Endodermal cell (in vitro differentiated cells): ENCODE data around the gene RFTN1. TPM values are rescaled to one million over a fixed set of nuclear protein-coding genes. Genes with fewer than 3 reads are reported as not detected.
A peak's percentile ranks its signal among the peaks of the same experiment; 100 is the strongest.

Source experiments
- DNase-seq: peaks from one replicate; pipeline ENCODE4 v3.0.0-alpha.2; 2017
- H3K27ac ChIP-seq: 2 replicates; pipeline ENCODE4 v1.5.1; 2013; ENCODE audit warnings: mild to moderate bottlenecking, low read depth, low read length, moderate library complexity
- H3K27me3 ChIP-seq: 2 replicates; pipeline ENCODE4 v1.6.1; 2013; ENCODE audit warnings: mild to moderate bottlenecking, low read length, moderate library complexity; ENCODE audit not compliant: insufficient read depth, control insufficient read depth, poor library complexity, severe bottlenecking
- H3K36me3 ChIP-seq: 2 replicates; pipeline ENCODE4 v1.7.0; 2013; ENCODE audit warnings: mild to moderate bottlenecking, low read length, moderate library complexity; ENCODE audit not compliant: control insufficient read depth, insufficient read depth
- H3K4me1 ChIP-seq: one replicate; pipeline ENCODE4 v1.7.0; 2013; ENCODE audit warnings: low read length; ENCODE audit not compliant: control insufficient read depth, insufficient read depth
- H3K4me3 ChIP-seq: 2 replicates; pipeline ENCODE4 v1.5.1; 2013; ENCODE audit warnings: mild to moderate bottlenecking, low read length, moderate library complexity
- H3K9ac ChIP-seq: 2 replicates; pipeline ENCODE4 v1.6.1; 2013; ENCODE audit warnings: mild to moderate bottlenecking, low read length, moderate library complexity; ENCODE audit not compliant: poor library complexity, severe bottlenecking; ENCODE audit errors: extremely low read depth
- H3K9me3 ChIP-seq: 2 replicates; pipeline ENCODE4 v1.6.1; 2013; ENCODE audit warnings: mild to moderate bottlenecking, low read length, moderate library complexity; ENCODE audit not compliant: control insufficient read depth
- H3K27ac Mint-ChIP-seq: 2 replicates; pipeline ENCODE4 v1.8.0; 2020; ENCODE audit warnings: mixed read lengths
- H3K27me3 Mint-ChIP-seq: 2 replicates; pipeline ENCODE4 v1.8.0; 2021; ENCODE audit warnings: mild to moderate bottlenecking, mixed read lengths; ENCODE audit not compliant: insufficient read depth
- H3K36me3 Mint-ChIP-seq: 2 replicates; pipeline ENCODE4 v1.8.0; 2020; ENCODE audit warnings: low read depth, mixed read lengths
- H3K4me1 Mint-ChIP-seq: 2 replicates; pipeline ENCODE4 v1.8.0; 2020; ENCODE audit warnings: mixed read lengths
- H3K4me3 Mint-ChIP-seq: 2 replicates; pipeline ENCODE4 v1.8.0; 2020; ENCODE audit warnings: mild to moderate bottlenecking, moderate library complexity, mixed read lengths
- H3K9me3 Mint-ChIP-seq: 2 replicates; pipeline ENCODE4 v1.8.0; 2020; ENCODE audit warnings: mild to moderate bottlenecking, mixed read lengths
- CTCF ChIP-seq: fragments of 200-600 bp; sonication (generic); conservative IDR thresholded peaks from 2 replicates; pipeline ENCODE4 v1.5.0; 2021; ENCODE audit warnings: antibody characterized with exemption, mild to moderate bottlenecking
- whole genome bisulfite sequencing, 2 experiments: methylation state at CpG; one replicate each; pipeline versions ENCODE4 v1.1.5 to v1.1.7; 2013; ENCODE audit warnings: missing lambda C conversion rate in 2 of 2, mixed read lengths in 1 of 2; ENCODE audit not compliant: insufficient coverage in 1 of 2, insufficient read length in 1 of 2; 5-methylcytosine and 5-hydroxymethylcytosine counted together
- total RNA-seq, 2 donors: library from RNA; stranded (reverse); fragmentation: NEBNext Ultra II Directional in 1 of 2; extraction: Animal tissue kit (Norgen Biotek cat#: 25700) in 1 of 2; gene quantifications; 2 replicates in 1 of 2; 3 replicates in 1 of 2; pipeline ENCODE4 v1.2.1, GENCODE V29; 2021

The RFTN1 gene
- total RNA-seq, 2 donors from 2014 or later: 0.80 to 1.1 TPM

- Histone ChIP-seq H3K9me3 (no peaks in the 10 kb centered on the region), H3K36me3 (no peaks in the 10 kb centered on the region), H3K4me1 (no peaks in the 10 kb centered on the region), H3K27ac (no peak overlapping the region), H3K27me3 (no peaks in the 10 kb centered on the region), H3K9ac (no peak overlapping the region), H3K4me3 (peak overlapping the region; percentile 50)
- 90 to 100% methylated on average over 1 of the region's 1 CpG for WGBS, 2 experiments
- DNase-seq: no peak
- H3K4me1 Mint-ChIP-seq: peaks cover 9% of the 10 kb centered on the region
- H3K4me3 Mint-ChIP-seq: no peak overlapping the region
- H3K36me3 Mint-ChIP-seq: no peaks in the 10 kb centered on the region
- peaks cover 3% of the 10 kb centered on the region for H3K27me3 Mint-ChIP-seq
- H3K9me3 Mint-ChIP-seq: no peaks in the 10 kb centered on the region
- no peak for TF ChIP-seq CTCF
- H3K27ac Mint-ChIP-seq: no peak overlapping the region
These were observed 50.4 kb downstream of the RFTN1 start for GRCh38 chr3:16463119-16463518.

GRCh38 chr3:16462679-16463078, 50.8 kb downstream of the RFTN1 start:
- H3K9me3 ChIP-seq: no peaks in the 10 kb centered on the region
- Mint-ChIP-seq H3K9me3 (no peaks in the 10 kb centered on the region), H3K27ac (no peak overlapping the region), H3K4me3 (no peak overlapping the region), H3K27me3 (peaks cover 3% of the 10 kb centered on the region), H3K4me1 (peaks cover 5% of the 10 kb centered on the region), H3K36me3 (no peaks in the 10 kb centered on the region)
- DNase-seq: no peak
- H3K27ac ChIP-seq: no peak overlapping the region
- no peak for TF ChIP-seq CTCF
- H3K27me3 ChIP-seq: no peaks in the 10 kb centered on the region
- H3K4me1 ChIP-seq: no peaks in the 10 kb centered on the region
- WGBS, 2 experiments: 86 to 91% methylated on average over 4 to 5 of the region's 5 CpGs
- peak overlapping the region; percentile 50 for H3K4me3 ChIP-seq
- H3K36me3 ChIP-seq: no peaks in the 10 kb centered on the region
- no peak overlapping the region for H3K9ac ChIP-seq

- no peaks in the 10 kb centered on the region for H3K9me3 ChIP-seq
- H3K4me1 ChIP-seq: no peaks in the 10 kb centered on the region
- peaks cover 5% of the 10 kb centered on the region for H3K4me1 Mint-ChIP-seq
- no peaks in the 10 kb centered on the region for H3K36me3 Mint-ChIP-seq
- no peaks in the 10 kb centered on the region for H3K36me3 ChIP-seq
- H3K9ac ChIP-seq: no peak overlapping the region
- no peak overlapping the region for H3K27ac ChIP-seq
- no peak for TF ChIP-seq CTCF
- no peak for DNase-seq
- no peak overlapping the region for H3K4me3 ChIP-seq
- no peaks in the 10 kb centered on the region for H3K9me3 Mint-ChIP-seq
- 92 to 100% methylated on average over 1 to 3 of the region's 3 CpGs for WGBS, 2 experiments
- no peak overlapping the region for H3K4me3 Mint-ChIP-seq
- H3K27me3 Mint-ChIP-seq: peaks cover 3% of the 10 kb centered on the region
- no peaks in the 10 kb centered on the region for H3K27me3 ChIP-seq
- no peak overlapping the region for H3K27ac Mint-ChIP-seq
These were observed 51.8 kb downstream of the RFTN1 start for GRCh38 chr3:16461463-16462245.
